ENCODE measurements around the gene PTPN12.
"Not testable (repeated sequence)": the region's sequence is repeated elsewhere in the genome, so short reads cannot be mapped to it uniquely, and the experiment has no call there.

The PTPN12 gene

GRCh38 chr7:77531038-77531437 lies 6.1 kb upstream of the PTPN12 start:
- FAIRE-seq, result no peak
- no peak for DNase-seq (ENCODE audit: insufficient read length, low spot score)
- no peak for TF ChIP-seq POLR2A (IDR thresholded peaks at IDR 0.05; ENCODE audit: low read depth, low read length)

DNA sequence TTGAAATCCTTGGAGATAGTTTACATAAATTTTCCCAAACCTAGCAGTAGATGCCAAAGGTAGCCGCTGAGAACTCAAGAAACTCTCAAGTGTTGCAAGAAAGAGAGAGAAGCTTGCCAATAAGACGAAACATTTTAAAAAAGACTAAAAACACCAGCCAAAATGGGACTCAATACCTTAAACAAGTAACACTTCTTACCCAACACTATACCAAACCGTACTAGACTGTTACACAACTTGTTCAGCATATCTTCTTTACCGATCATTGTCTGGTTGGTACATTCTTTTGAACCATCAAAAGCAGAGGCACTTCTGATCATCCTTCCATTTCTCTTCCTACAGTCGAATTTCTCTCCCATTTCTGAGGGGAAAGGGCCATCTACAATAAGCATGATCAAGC lies 4.8 kb upstream of the PTPN12 start:
- no peak for TF ChIP-seq POLR2A (IDR thresholded peaks at IDR 0.05; ENCODE audit: low read depth, low read length)
- no peak for FAIRE-seq
- DNase-seq (ENCODE audit: insufficient read length, low spot score), result no peak

GRCh38 chr7:77532732-77533131 lies 4.4 kb upstream of the PTPN12 start:
- not testable (repeated sequence) for FAIRE-seq; DNase-seq (ENCODE audit: insufficient read length, low spot score)

- DNase-seq (ENCODE audit: insufficient read length, low spot score); FAIRE-seq: not testable (repeated sequence)
These were observed 3.0 kb upstream of the PTPN12 start for GRCh38 chr7:77534046-77534445.

- no peak for DNase-seq (ENCODE audit: insufficient read length, low spot score)
- FAIRE-seq, result no peak
- no peak for TF ChIP-seq POLR2A (IDR thresholded peaks at IDR 0.05; ENCODE audit: low read depth, low read length)
These were observed 1.1 kb upstream of the PTPN12 start for GRCh38 chr7:77536017-77536412.

- TF ChIP-seq POLR2A (IDR thresholded peaks at IDR 0.05; ENCODE audit: low read depth, low read length), result peak; percentile 90
- no peak for FAIRE-seq
- peak; percentile 93 for DNase-seq (ENCODE audit: insufficient read length, low spot score)
These were observed 521 bp upstream of the PTPN12 start for GRCh38 chr7:77536413-77537135.

DNA sequence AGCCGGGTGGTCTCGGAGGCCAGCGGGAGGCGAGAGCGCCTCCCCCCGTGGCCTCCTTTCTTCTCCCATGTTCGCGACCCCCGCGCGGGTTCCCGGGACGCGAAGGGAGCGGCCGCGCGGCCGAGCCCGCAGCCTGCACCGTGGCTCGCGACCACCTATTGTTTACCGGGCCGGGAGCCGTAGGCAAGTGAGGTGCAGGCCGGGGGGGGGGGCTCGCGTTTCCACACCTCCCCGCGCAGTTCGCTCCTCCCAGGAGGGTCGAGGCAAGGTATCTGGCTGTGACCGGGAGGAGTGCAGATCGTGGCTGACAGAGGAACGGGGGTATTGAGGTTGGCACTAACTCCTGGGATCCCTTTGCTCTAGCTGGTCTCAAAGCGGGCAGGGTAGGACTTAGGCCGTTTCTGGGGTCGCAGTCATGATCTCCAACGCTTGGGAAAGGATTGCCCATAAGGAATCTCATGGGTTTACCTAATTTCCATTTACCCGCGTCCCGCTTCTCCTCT lies 734 bp downstream of the PTPN12 start:
- DNase-seq (ENCODE audit: insufficient read length, low spot score) (no peak), FAIRE-seq (no peak)
- TF ChIP-seq POLR2A (IDR thresholded peaks at IDR 0.05; ENCODE audit: low read depth, low read length), result no peak

DNA sequence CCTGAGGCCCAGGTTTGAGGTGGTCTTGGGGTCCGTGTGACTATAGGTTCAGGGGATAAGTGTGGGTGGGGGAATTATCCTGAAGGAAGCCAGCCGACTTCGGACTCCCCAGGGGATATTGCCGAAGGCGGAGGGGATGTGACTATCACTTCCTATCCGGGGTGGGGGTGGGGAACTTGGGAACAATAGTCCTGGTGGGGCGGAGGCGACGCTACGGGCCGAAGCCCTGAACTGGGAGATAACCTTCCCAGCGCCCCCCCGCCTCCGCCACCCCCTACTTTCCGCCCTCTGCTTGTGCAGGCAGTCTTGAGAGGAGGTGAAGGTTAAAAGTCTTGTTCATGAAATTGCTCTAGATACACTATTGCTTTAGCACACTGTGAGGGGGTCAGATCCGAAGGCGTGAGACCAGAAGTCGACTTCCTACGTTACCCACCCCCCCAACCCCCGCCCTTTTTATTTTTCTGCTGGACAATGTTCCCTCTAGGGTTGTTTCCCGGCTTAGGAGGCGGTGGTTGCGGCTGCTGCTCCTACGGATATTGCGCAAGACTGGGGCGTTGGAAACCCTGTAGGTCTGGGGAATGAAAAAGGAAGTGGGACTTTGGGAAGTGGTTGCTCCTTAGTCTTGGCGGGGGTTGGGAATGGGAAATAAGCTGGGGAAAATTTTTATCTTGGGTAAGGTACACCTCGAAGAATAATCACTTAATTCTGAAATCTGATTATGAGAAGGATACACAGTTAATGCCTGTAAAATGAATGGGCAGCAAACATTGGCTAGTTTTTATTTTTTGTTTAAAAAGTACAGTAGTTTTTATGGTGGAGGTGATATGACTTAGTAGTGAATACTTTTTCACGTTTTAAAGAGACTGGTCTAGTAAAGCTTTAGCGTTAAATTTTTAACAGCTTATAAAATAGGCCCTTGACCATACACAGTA lies 1.5 kb downstream of the PTPN12 start:
- DNase-seq (ENCODE audit: insufficient read length, low spot score) (peak; percentile 64), FAIRE-seq (no peak)
- TF ChIP-seq POLR2A (IDR thresholded peaks at IDR 0.05; ENCODE audit: low read depth, low read length), result peak; percentile 17; the same call in 1 of the 2 replicates

DNA sequence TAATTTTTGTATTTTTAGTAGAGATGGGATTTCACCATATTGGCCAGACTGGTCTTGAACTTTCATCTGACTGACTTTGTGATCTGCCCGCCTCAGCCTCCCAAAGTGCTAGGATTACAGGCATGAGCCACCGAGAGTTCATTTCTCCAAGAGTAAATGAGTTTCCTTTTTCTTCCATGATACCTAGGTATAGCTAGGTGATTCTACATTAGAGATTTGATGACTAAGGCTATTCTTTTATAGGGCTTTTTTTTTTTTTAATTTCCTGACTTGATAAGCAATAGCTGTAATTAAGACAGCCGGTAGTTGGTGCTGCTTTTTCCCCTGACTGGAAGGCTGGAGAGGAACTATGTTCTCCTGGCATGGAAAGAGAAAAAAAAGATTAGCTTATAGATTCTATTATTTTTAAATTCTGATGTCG lies 3.3 kb downstream of the PTPN12 start:
- TF ChIP-seq POLR2A (IDR thresholded peaks at IDR 0.05; ENCODE audit: low read depth, low read length), result no peak
- DNase-seq (ENCODE audit: insufficient read length, low spot score), result no peak
- no peak for FAIRE-seq

- DNase-seq (ENCODE audit: insufficient read length, low spot score); FAIRE-seq: not testable (repeated sequence)
These were observed 3.9 kb downstream of the PTPN12 start for GRCh38 chr7:77540993-77541392.

DNA sequence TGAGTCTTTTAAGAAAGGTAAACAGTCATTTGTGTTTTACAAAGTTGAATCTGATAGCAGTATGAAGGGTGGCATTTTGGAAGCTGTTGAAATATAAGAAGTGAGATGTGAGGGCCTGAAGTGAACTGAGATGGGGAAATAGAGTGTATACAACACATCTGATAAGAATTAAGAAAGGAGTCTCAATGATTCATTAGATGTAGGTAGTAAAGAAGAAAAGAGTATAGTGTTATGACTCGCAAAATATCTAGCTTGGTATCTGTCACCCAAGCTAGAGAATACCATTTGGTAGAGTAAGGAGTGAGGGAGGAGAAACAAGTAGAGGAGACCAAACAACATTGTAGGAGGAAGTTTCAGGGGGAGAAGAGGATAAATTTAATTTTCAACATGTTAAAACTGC lies 5.3 kb downstream of the PTPN12 start:
- TF ChIP-seq POLR2A (IDR thresholded peaks at IDR 0.05; ENCODE audit: low read depth, low read length), result no peak
- no peak for DNase-seq (ENCODE audit: insufficient read length, low spot score)
- no peak for FAIRE-seq

GRCh38 chr7:77542895-77543294 lies 5.8 kb downstream of the PTPN12 start:
- no peak for TF ChIP-seq POLR2A (IDR thresholded peaks at IDR 0.05; ENCODE audit: low read depth, low read length)
- FAIRE-seq (no peak), DNase-seq (ENCODE audit: insufficient read length, low spot score) (no peak)

- no peak for TF ChIP-seq POLR2A (IDR thresholded peaks at IDR 0.05; ENCODE audit: low read depth, low read length)
- no peak for FAIRE-seq
- DNase-seq (ENCODE audit: insufficient read length, low spot score), result no peak
These were observed 6.8 kb downstream of the PTPN12 start for GRCh38 chr7:77543910-77544309.

GRCh38 chr7:77544518-77544917 lies 7.4 kb downstream of the PTPN12 start:
- TF ChIP-seq POLR2A (IDR thresholded peaks at IDR 0.05; ENCODE audit: low read depth, low read length), result no peak
- DNase-seq (ENCODE audit: insufficient read length, low spot score), result no peak
- no peak for FAIRE-seq

- DNase-seq (ENCODE audit: insufficient read length, low spot score), result no peak
- FAIRE-seq, result no peak
These were observed 11.1 kb downstream of the PTPN12 start for GRCh38 chr7:77548206-77548605.

More at GRCh38 chr7:77548206-77548605, 11.1 kb downstream of the PTPN12 start:
- no peak for TF ChIP-seq POLR2A (IDR thresholded peaks at IDR 0.05; ENCODE audit: low read depth, low read length)
